Heart left ventricle (tissue), 16 donors: ENCODE data around the gene KRT77. TPM values are rescaled to one million over a fixed set of nuclear protein-coding genes. Genes with fewer than 3 reads are reported as not detected.

Source experiments
- ATAC-seq, 4 donors: fragments of 200-7000 bp; cut with Tn5 transposase; one replicate each; pipeline ENCODE4 v1.9.1; 2020 to 2022; ENCODE audit warnings: moderate library complexity in 4 of 4, mild to moderate bottlenecking in 3 of 4, moderate number of reproducible peaks in 1 of 4
- DNase-seq, 5 donors: peaks; one replicate each; pipeline ENCODE4 v3.0.0-alpha.2; 2020
- H3K27ac ChIP-seq, 12 donors: fragments of 200-600 bp; sonication (generic) in 4 of 12; one replicate each; pipeline versions ENCODE4 v1.5.0 to v1.8.0; 2016 to 2022; ENCODE audit warnings: mild to moderate bottlenecking in 2 of 12
- H3K27me3 ChIP-seq, 9 donors: fragments of 200-600 bp; sonication (generic) in 2 of 9; one replicate each; pipeline versions ENCODE4 v1.5.1 to v1.8.0; 2016 to 2022; ENCODE audit warnings: mild to moderate bottlenecking in 3 of 9
- H3K36me3 ChIP-seq, 9 donors: fragments of 200-600 bp; sonication (generic) in 2 of 9; one replicate each; pipeline versions ENCODE4 v1.5.0 to v1.8.0; 2018 to 2022; ENCODE audit warnings: mild to moderate bottlenecking in 2 of 9
- H3K4me1 ChIP-seq, 12 donors: fragments of 200-600 bp; sonication (generic) in 4 of 12; one replicate each; pipeline versions ENCODE4 v1.5.0 to v1.8.0; 2016 to 2022; ENCODE audit warnings: mild to moderate bottlenecking in 3 of 12
- H3K4me3 ChIP-seq, 12 donors: fragments of 200-600 bp; sonication (generic) in 4 of 12; one replicate each; pipeline versions ENCODE4 v1.5.0 to v1.8.0; 2017 to 2022; ENCODE audit warnings: mild to moderate bottlenecking in 9 of 12, moderate library complexity in 4 of 12
- H3K9me3 ChIP-seq, 12 donors: fragments of 200-600 bp; sonication (generic) in 4 of 12; one replicate each; pipeline versions ENCODE4 v1.5.0 to v1.8.0; 2016 to 2022; ENCODE audit warnings: mild to moderate bottlenecking in 1 of 12
- POLR2A ChIP-seq, 2 donors: fragments of 450-650 bp; IDR thresholded peaks; one replicate each; pipeline ENCODE4 v1.6.1; 2017; ENCODE audit warnings: antibody characterized with exemption in 2 of 2, mild to moderate bottlenecking in 2 of 2, moderate library complexity in 2 of 2
- WGBS, 4 donors: extraction: QIAGEN DNeasy Blood & Tissue Kit in 2 of 4; methylation state at CpG; one replicate each; pipeline versions ENCODE4 v1.1.5 to v1.1.7; 2013 to 2018; 5-methylcytosine and 5-hydroxymethylcytosine counted together
- intact Hi-C, 10 donors: fragments of 100-400 bp; cut with DNase I; formaldehyde crosslinking; loops; one replicate each; pipeline versions ENCODE4 v1.11.1 to v1.14.2; 2022
- polyA plus RNA-seq, 2 donors: library from polyadenylated mRNA; stranded (reverse); fragments of 200-250 nt; gene quantifications; one replicate each; pipeline ENCODE4 v1.2.3, GENCODE V29; 2013
- total RNA-seq, 9 donors: library from RNA; depleted of rRNA in 2 of 9; stranded (reverse); fragments of >200 nt in 2 of 9; fragmentation: NEBNext Ultra II Directional in 3 of 9; extraction: Animal tissue kit (Norgen Biotek cat#: 25700) in 3 of 9; gene quantifications; one replicate each; pipeline versions ENCODE4 v1.1.0 to v1.2.4, GENCODE V29; 2016 to 2023
- TF ChIP-seq, protein P1 (sequence below), 12 donors: fragments of 200-600 bp; sonication (generic) in 4 of 12; IDR thresholded peaks; one replicate each; pipeline versions ENCODE4 v1.5.0 to v1.8.0; 2018 to 2022; ENCODE audit warnings: antibody characterized with exemption in 12 of 12, mild to moderate bottlenecking in 5 of 12
- donor health status: ischemic (EF 13 %, LVEDD 7.1; RV severe dilation, severe dysfunction).
- donor health status: healthy with polysubstance abuse.
- donor health status: DM: no; HTN: yes; CAD: no.
- donor health status: DM: no; HTN: no; CAD: no.
- donor health status: ischemic (EF 25% LVEDD 6.9; RV normal size, moderate dysfunction).
- donor health status: ischemic (EF 25% LVEDD 5.7; RV mildly dilated, moderate dysfunction).
- donor health status: healthy.
- donor health status: DM: yes; HTN: yes; CAD: no.
- donor health status: ischemic (EF 35%, LVEDD 5.7; RV mildly dilated, moderate dysfunction).
- donor health status: nonischemic (EF 11% LVEDD 7.7; RV severe dilation, severe dysfunction).
- donor health status: DM: yes; HTN: yes; CAD: no.
- donor health status: PGD.
- donor health status: ischemic (EF 29% LVEDD 5.4; RV normal size, mild dysfunction).
- donor health status: nonischemic (EF 23%, LVEDD 6.1; RV moderate dilation, normal function).

The KRT77 gene
- total and polyA plus RNA-seq, 11 donors = not detected

DNA sequence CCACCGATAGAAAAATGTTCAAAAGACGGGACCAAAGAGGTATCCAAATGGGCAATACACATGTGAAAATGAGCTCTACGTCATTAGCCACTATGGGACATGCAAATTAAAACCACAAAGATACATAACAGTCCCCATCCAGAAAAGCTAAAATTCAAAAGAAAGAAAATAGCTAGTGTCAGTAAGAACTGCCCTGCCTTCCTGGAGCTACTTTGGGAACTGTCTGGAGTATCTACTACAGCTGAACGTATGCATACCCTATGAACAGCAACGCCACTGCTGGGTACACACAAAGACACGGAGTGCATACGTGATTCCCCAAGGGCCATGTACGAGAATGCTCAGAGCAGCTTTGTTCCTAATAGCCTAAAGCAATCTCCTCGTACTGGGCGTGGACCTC is 25.8 kb upstream of the KRT77 start:
- Histone ChIP-seq H3K4me3 (no peak overlapping the region), H3K27me3 (peaks cover 0 to 9% (median 3%) of the 10 kb centered on the region in 9 donors), H3K9me3 (no peaks in the 10 kb centered on the region), H3K27ac (no peak overlapping the region), H3K4me1 (no peaks in the 10 kb centered on the region), H3K36me3 (no peaks in the 10 kb centered on the region)
- ATAC-seq (no peak), DNase-seq (no peak)
- 72 to 83% (median 78%) methylated on average over 9 to 10 of the region's 10 CpGs for WGBS, 4 donors
- intact Hi-C loops = no loop called here
- TF ChIP-seq, protein P1, sequence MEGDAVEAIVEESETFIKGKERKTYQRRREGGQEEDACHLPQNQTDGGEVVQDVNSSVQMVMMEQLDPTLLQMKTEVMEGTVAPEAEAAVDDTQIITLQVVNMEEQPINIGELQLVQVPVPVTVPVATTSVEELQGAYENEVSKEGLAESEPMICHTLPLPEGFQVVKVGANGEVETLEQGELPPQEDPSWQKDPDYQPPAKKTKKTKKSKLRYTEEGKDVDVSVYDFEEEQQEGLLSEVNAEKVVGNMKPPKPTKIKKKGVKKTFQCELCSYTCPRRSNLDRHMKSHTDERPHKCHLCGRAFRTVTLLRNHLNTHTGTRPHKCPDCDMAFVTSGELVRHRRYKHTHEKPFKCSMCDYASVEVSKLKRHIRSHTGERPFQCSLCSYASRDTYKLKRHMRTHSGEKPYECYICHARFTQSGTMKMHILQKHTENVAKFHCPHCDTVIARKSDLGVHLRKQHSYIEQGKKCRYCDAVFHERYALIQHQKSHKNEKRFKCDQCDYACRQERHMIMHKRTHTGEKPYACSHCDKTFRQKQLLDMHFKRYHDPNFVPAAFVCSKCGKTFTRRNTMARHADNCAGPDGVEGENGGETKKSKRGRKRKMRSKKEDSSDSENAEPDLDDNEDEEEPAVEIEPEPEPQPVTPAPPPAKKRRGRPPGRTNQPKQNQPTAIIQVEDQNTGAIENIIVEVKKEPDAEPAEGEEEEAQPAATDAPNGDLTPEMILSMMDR (IDR thresholded peaks at IDR 0.05) = no peak
- no peak for TF ChIP-seq POLR2A (IDR thresholded peaks at IDR 0.05)

GRCh38 chr12:52728374-52728773 is 25.1 kb upstream of the KRT77 start:
- no peaks in the 10 kb centered on the region for H3K9me3 ChIP-seq
- H3K36me3 ChIP-seq = no peaks in the 10 kb centered on the region
- ATAC-seq = no peak
- WGBS, 4 donors = 88 to 94% (median 93%) methylated on average over 2 of the region's 2 CpGs
- H3K27me3 ChIP-seq = peaks cover 0 to 9% (median 0%) of the 10 kb centered on the region in 9 donors
- DNase-seq = no peak
- H3K4me3 ChIP-seq = no peak overlapping the region
- intact Hi-C loops = no loop called here
- H3K27ac ChIP-seq = no peak overlapping the region
- no peak for TF ChIP-seq POLR2A (IDR thresholded peaks at IDR 0.05)
- TF ChIP-seq, protein P1 (IDR thresholded peaks at IDR 0.05) = no peak
- H3K4me1 ChIP-seq = no peaks in the 10 kb centered on the region

DNA sequence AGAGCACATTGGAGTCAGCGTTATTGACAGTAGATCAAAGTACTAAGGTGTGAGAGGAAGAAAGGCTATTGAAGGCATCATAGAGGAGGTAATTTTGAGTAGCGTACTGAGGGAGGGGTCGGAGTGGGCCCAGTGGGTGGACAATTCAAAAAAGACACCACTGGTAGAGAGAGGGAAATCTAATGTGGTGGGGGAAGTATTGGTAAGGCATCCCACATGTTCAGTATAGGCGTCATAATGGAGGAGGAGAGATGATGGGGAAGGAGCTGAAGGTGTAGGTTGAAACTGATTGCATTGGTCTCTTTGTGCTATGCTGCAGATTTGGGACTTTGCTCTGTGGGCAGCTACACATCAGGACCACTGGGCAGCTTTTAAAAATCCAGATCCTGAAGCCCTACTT is 23.7 kb upstream of the KRT77 start:
- H3K9me3 ChIP-seq = no peaks in the 10 kb centered on the region
- intact Hi-C loops = no loop called here
- H3K27me3 ChIP-seq = peaks cover 0 to 9% (median 0%) of the 10 kb centered on the region in 9 donors
- no peaks in the 10 kb centered on the region for H3K36me3 ChIP-seq
- H3K27ac ChIP-seq = no peak overlapping the region
- WGBS, 4 donors = 80 to 88% (median 86%) methylated on average over 4 of the region's 4 CpGs
- no peak for ATAC-seq
- TF ChIP-seq POLR2A (IDR thresholded peaks at IDR 0.05) = no peak
- TF ChIP-seq, protein P1 (IDR thresholded peaks at IDR 0.05) = no peak
- no peak for DNase-seq
- H3K4me1 ChIP-seq = no peaks in the 10 kb centered on the region
- H3K4me3 ChIP-seq = no peak overlapping the region

GRCh38 chr12:52726451-52726850 is 23.1 kb upstream of the KRT77 start:
- Histone ChIP-seq H3K9me3 (no peaks in the 10 kb centered on the region), H3K4me3 (no peak overlapping the region), H3K36me3 (no peaks in the 10 kb centered on the region), H3K27ac (no peak overlapping the region), H3K4me1 (no peaks in the 10 kb centered on the region), H3K27me3 (peaks cover 0 to 9% (median 0%) of the 10 kb centered on the region in 9 donors)
- 44 to 68% (median 59%) methylated on average over 2 of the region's 2 CpGs for WGBS, 4 donors
- intact Hi-C loops = no loop called here
- no peak for ATAC-seq
- no peak for TF ChIP-seq POLR2A (IDR thresholded peaks at IDR 0.05)
- DNase-seq = no peak

- DNase-seq = no peak
- 78 to 92% (median 87%) methylated on average over 2 to 3 of the region's 3 CpGs for WGBS, 4 donors
These were observed 21.1 kb upstream of the KRT77 start for GRCh38 chr12:52724384-52724783.

More at GRCh38 chr12:52724384-52724783, 21.1 kb upstream of the KRT77 start:
- Histone ChIP-seq H3K9me3 (no peaks in the 10 kb centered on the region), H3K36me3 (no peaks in the 10 kb centered on the region), H3K4me3 (no peak overlapping the region), H3K27me3 (peaks cover 0 to 9% (median 0%) of the 10 kb centered on the region in 9 donors), H3K4me1 (no peaks in the 10 kb centered on the region), H3K27ac (no peak overlapping the region)
- ATAC-seq = peak in 1 of 4 donors; percentile 27
- no peak for TF ChIP-seq POLR2A (IDR thresholded peaks at IDR 0.05)
- TF ChIP-seq, protein P1 (IDR thresholded peaks at IDR 0.05) = no peak
- intact Hi-C loops = no loop called here
